Measurements from ENCODE around the gene PDLIM1. TPM values are rescaled to one million over a fixed set of nuclear protein-coding genes. Genes with fewer than 3 reads are reported as not detected.

Gene PDLIM1
- total RNA-seq, 1 experiment from 2014 or later = 202 TPM

DNA sequence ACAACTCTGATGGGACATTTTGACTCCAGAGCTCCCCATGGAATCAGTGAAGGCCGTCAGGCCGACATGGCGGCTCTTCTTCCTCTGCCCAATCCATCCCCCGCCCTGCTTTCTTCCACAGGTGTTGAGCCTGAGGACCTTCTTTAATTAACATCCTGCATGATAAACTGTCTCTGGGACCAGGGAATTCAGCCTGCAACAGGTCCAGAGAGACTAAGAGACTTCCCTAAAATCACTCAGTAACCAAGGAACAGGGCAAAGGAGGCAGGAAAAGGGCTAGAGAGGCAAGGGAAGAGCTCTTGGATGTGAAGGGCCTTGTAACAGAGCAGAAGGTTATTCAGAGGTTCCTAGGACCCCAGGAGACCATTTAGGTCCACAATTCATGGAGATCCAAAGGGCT lies 6.0 kb upstream of the PDLIM1 start:
- no peak for TF ChIP-seq EZH2 (IDR thresholded peaks at IDR 0.05; ENCODE audit: low read depth)
- TF ChIP-seq, protein P1, sequence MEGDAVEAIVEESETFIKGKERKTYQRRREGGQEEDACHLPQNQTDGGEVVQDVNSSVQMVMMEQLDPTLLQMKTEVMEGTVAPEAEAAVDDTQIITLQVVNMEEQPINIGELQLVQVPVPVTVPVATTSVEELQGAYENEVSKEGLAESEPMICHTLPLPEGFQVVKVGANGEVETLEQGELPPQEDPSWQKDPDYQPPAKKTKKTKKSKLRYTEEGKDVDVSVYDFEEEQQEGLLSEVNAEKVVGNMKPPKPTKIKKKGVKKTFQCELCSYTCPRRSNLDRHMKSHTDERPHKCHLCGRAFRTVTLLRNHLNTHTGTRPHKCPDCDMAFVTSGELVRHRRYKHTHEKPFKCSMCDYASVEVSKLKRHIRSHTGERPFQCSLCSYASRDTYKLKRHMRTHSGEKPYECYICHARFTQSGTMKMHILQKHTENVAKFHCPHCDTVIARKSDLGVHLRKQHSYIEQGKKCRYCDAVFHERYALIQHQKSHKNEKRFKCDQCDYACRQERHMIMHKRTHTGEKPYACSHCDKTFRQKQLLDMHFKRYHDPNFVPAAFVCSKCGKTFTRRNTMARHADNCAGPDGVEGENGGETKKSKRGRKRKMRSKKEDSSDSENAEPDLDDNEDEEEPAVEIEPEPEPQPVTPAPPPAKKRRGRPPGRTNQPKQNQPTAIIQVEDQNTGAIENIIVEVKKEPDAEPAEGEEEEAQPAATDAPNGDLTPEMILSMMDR (conservative IDR thresholded peaks at IDR 0.05) = no peak
- H3K9me2 ChIP-seq (ENCODE audit: insufficient read depth) = no peaks in the 10 kb centered on the region
- intact Hi-C loops (cut with micrococcal nuclease; ENCODE audit: unreplicated experiment) = no loop called here
- no peak overlapping the region for H2AFZ ChIP-seq
- H3K4me2 ChIP-seq = no peak overlapping the region
- H3K4me3 ChIP-seq = no peak overlapping the region
- H4K20me1 ChIP-seq (ENCODE audit: insufficient read depth) = no peaks in the 10 kb centered on the region
- H3K36me3 ChIP-seq (ENCODE audit: low read depth) = no peaks in the 10 kb centered on the region
- no peaks in the 10 kb centered on the region for H3K4me1 ChIP-seq (replicated peaks; ENCODE audit: insufficient read depth)
- H3K79me2 ChIP-seq (ENCODE audit: low read depth) = no peaks in the 10 kb centered on the region
- no peak overlapping the region for H3K27ac ChIP-seq
- DNase-seq = no peak
- ChIA-PET POLR2A (ENCODE audit: unreplicated experiment) (no interaction called here), CTCF (no interaction called here)
- no peaks in the 10 kb centered on the region for H3F3A ChIP-seq (ENCODE audit: insufficient read depth, low read depth)
- no peaks in the 10 kb centered on the region for H3K9me3 ChIP-seq (ENCODE audit: insufficient read depth, low read depth)
- BruUV-seq (replicated peaks) = no TSS peak
- H3K27me3 ChIP-seq (ENCODE audit: insufficient read depth, low read depth) = no peaks in the 10 kb centered on the region

DNA sequence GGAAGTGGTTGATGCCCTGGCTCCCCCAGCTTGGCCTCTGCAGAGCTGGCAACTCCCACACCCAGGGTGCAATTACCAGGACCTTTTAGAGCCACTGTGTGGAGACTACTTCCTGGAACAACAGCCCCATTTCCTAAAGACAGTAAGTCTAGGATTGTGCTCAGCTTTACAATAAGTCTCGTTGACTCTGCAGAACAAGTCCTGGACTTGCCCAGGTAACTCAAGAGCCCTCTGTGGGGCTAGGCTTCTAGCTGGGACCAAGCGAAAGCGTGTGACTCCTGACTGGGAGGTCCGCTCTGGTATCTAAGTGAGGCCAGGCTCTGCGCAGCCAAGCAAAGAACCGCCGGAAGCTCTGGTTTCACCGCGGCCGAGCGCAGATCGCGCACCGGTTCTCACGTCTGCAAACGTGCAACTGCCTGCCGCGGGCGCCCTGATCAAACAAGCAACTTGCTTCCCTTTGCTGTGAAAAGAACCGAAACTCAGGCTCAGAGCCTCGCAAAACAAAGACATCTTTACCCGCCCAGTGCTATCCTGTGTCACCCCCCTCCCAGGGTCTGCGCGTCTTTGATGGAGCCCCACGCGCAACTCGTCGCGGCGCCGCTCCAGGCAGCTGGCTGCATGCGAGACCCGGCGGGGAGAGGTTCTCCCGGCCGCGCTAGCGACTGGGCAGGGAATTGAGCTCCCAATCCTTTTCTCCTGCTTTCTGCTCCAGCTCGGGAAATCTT lies 4.4 kb upstream of the PDLIM1 start:
- no peak overlapping the region for H3K4me3 ChIP-seq
- H2AFZ ChIP-seq = no peak overlapping the region

DNA sequence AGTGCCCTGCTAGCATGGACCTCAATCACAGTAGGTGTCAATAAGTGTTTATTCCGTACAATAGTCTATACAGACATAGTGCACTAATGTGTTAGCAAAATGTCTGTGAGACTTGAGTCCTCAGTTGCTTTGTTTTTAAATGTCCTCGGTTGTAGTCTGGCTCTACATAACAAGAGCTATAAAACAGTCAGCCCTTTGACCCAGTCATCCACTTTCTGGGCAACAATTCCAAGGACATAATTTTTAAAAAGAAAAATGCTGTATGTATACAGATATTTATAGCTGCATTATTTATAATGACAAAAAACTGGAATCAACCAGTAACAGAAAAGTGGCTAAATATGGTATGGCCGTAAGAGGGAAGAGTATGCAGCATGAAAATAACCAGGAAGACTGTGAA lies 2.8 kb upstream of the PDLIM1 start:
- no peaks in the 10 kb centered on the region for H3K36me3 ChIP-seq (ENCODE audit: low read depth)
- no peak overlapping the region for H3K4me2 ChIP-seq
- no peaks in the 10 kb centered on the region for H4K20me1 ChIP-seq (ENCODE audit: insufficient read depth)
- H2AFZ ChIP-seq = no peak overlapping the region
- intact Hi-C loops (cut with micrococcal nuclease; ENCODE audit: unreplicated experiment) = no loop called here
- H3K4me1 ChIP-seq (replicated peaks; ENCODE audit: insufficient read depth) = peaks cover 11% of the 10 kb centered on the region
- H3K79me2 ChIP-seq (ENCODE audit: low read depth) = peaks cover 21% of the 10 kb centered on the region
- no peak for DNase-seq
- H3K9me3 ChIP-seq (ENCODE audit: insufficient read depth, low read depth) = no peaks in the 10 kb centered on the region
- H3K27me3 ChIP-seq (ENCODE audit: insufficient read depth, low read depth) = no peaks in the 10 kb centered on the region
- ChIA-PET CTCF (no interaction called here), POLR2A (ENCODE audit: unreplicated experiment) (no interaction called here)
- TF ChIP-seq, protein P1 (conservative IDR thresholded peaks at IDR 0.05) = no peak
- no peak for TF ChIP-seq EZH2 (IDR thresholded peaks at IDR 0.05; ENCODE audit: low read depth)
- no TSS peak for BruUV-seq (replicated peaks)
- H3F3A ChIP-seq (ENCODE audit: insufficient read depth, low read depth) = no peaks in the 10 kb centered on the region; the same call in 1 of the 2 replicates
- H3K4me3 ChIP-seq = no peak overlapping the region
- H3K27ac ChIP-seq = no peak overlapping the region
- no peaks in the 10 kb centered on the region for H3K9me2 ChIP-seq (ENCODE audit: insufficient read depth)

More for the DNA sequence above, 4.4 kb upstream of the PDLIM1 start:
- Histone ChIP-seq H3K4me2 (no peak overlapping the region), H3K4me1 (replicated peaks; ENCODE audit: insufficient read depth) (no peaks in the 10 kb centered on the region), H3K9me2 (ENCODE audit: insufficient read depth) (no peaks in the 10 kb centered on the region), H3K27ac (no peak overlapping the region), H4K20me1 (ENCODE audit: insufficient read depth) (no peaks in the 10 kb centered on the region), H3K36me3 (ENCODE audit: low read depth) (no peaks in the 10 kb centered on the region), H3K9me3 (ENCODE audit: insufficient read depth, low read depth) (no peaks in the 10 kb centered on the region), H3K27me3 (ENCODE audit: insufficient read depth, low read depth) (no peaks in the 10 kb centered on the region), H3K79me2 (ENCODE audit: low read depth) (0 out of 2 replicates have a peak, but pooled peaks cover 5% of the 10 kb centered on the region), H3F3A (ENCODE audit: insufficient read depth, low read depth) (no peaks in the 10 kb centered on the region)
- TF ChIP-seq, protein P1 (conservative IDR thresholded peaks at IDR 0.05) = no peak
- TF ChIP-seq EZH2 (IDR thresholded peaks at IDR 0.05; ENCODE audit: low read depth) = no peak
- intact Hi-C loops (cut with micrococcal nuclease; ENCODE audit: unreplicated experiment) = no loop called here
- ChIA-PET POLR2A (ENCODE audit: unreplicated experiment) (no interaction called here), CTCF (no interaction called here)
- BruUV-seq (replicated peaks) = no TSS peak
- peak in 1 of 2 experiments; percentile 46 for DNase-seq
